ENCODE measurements around the gene MBOAT1.

Gene MBOAT1

DNA sequence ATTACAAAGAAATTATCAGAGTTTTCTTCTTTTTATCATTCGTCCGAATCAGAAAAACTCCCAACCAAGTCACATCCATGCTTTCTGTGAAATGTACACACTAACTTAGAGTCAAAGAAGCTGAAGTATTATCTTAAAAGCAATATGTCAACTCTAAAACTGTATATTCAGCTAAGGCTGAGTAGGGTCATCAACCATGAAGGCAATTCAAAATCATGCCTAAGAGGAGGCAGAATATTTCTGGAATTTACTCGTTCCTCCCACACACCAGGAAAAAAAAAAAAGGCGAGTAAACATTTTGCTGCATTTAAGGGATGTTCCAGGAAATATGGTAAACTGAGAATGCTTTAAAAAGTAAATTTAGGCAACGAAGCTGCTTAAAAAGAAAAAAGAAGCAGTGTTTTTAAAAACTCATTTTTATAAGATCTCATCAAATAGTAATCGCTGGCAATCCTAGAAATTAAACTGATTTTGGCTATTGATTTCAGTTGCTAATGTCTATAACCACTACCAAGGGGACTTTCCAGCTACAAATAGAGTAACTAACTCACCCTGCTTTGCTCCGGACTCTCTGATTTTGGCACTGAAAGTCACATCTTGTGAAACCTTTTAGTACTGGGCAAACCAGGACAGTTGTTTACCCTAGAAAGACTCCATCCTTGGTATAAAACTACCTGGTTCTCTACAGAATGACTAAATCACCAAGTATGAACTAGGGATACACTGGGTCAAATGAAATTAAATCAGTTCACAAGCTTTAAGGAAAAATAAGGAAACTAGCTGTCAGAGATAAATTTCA is 82.8 kb downstream of the MBOAT1 start:
- DNase-seq: no peak

DNA sequence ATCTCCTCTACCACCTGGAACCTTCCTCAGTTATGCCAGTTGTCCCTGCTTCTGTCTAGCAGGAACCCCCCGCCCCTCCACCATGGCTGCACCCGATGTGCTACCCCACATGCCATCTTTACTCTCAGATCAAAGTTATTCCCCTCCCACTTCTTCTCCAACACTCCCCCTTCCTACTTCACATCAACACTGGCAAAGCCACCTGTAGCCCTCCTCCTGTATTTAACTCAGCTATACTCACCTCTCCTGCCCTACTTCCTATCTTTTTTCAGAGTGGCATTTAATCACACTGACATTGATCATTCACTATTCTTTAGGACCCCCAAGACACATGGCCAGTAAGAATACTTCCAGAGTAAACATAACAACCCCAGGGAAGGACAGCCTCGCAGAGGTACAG is 84.3 kb downstream of the MBOAT1 start:
- DNase-seq: no peak

DNA sequence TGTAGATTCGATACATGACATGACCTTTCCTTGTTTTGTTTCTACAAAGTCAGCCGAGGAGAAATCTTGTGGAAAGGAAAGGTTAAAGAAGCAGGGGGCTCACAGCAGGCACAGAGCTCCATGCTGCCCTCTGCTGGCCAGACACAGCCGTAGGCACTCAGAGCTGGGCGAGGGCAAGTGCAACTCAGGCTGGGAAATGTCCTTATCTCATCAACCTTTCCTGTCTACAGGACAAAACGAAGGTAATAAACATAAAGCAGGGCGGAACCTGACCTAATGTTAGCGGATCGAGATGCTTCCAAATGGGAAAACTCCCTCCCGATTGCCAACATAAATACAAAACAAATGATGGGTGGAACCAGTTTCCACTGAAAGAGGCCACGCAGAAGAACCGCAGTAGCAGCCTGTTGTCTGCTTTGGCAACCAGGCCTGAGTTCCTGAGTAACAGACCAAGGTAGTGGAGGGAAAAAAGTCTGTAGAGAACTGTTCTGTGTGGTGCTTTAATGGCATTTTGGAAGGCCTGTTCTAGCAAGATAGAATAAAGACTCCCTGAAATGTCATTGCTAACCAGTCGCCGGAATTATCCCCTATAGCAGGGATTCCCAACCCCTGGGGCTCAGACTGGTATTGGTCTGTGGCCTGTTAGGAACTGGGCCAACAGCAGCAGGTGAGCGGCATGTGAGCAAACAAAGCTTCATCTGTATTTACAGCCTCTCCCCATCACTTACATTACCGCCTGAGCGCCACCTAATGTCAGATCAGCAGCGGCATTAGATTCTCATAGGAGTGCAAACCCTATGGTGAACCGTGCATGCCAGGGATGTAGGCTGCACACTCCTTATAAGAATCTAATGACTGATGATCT is 85.2 kb downstream of the MBOAT1 start:
- DNase-seq: peak; percentile 50

DNA sequence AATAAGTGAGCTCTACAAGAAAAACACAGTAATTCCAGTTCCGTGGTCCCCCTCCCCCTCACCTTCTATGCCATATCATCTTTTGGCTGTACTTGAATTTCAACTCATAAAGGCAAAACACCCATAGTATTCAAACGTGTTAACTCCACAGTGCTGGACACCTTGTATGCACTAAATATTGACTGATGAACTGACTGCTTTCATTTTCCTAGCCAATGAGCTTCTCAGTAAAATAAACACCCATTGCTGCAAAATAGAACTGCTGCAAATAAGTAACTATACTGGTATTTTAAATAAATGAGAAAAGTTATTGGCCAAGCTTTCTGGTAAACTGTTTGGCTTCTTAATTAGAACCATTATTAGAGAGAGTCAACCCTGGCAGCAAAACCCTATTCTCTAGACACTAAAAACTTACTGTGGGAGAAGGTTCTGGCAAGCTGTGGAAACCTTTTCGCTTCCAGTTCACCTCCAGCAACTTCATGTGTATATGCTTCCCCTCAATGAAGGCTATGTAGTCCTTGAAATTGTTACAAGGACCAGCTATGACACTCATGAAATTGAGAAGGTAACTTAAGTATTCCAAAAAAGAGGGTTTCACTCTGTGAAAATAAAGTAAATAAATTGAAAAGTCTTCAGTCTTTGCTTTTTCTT is 86.0 kb downstream of the MBOAT1 start:
- no peak for DNase-seq

DNA sequence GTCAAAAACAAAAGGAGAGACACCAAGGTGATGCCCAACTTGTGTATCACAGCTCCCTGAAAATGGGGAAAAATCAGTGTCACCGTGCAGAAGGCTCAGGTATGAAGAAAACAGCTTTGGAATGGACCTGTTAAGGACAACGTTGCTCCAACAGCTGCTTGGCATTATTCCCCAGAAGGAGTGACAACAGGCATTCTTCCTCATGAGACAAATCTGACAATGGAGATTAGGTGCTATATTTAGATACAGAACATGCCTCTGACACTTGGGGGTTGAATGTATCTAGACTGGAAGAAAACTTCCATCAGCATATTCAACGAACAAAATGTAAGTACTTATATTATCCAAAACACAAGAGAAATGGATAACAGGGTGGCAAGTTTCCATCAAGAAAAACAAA is 87.7 kb downstream of the MBOAT1 start:
- DNase-seq: no peak

DNA sequence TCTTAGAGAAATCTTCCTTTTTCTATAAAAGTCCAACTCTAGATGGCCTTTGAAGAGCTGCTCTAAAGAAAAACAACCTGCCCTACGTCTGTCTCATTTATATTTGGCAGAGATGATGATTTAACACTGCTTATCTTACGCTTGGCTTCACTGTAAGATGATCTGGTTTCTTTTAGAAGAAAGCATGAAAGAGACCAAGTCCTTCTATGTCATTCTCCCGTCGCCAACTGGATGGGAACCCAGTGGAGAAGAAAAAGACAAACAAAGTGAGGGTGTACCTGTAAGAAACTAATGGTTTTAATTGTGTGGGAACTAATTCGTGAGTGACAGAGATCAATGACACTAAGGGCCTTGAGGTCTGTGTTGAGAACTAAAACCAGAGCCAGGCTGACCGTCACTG is 92.8 kb downstream of the MBOAT1 start:
- DNase-seq: no peak

DNA sequence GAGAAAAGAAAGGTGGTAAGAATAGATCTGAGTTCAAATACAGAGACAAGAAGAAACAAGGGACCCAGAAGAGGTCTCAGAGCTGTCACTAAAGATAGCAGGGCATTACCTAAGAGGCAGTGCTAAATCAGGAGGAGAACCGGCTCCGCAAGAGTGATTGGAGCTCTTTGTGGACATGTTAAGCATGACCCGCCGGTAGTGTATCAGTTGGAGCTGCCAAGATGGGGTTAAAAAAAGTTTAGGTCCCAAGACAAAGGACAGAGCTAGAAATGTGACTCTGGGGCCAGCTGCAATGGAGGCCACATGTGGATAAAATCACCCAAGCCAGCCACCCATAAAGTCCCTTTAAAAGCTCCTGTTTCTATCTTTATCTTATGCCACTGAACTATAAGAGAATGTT is 93.4 kb downstream of the MBOAT1 start:
- DNase-seq: no peak

DNA sequence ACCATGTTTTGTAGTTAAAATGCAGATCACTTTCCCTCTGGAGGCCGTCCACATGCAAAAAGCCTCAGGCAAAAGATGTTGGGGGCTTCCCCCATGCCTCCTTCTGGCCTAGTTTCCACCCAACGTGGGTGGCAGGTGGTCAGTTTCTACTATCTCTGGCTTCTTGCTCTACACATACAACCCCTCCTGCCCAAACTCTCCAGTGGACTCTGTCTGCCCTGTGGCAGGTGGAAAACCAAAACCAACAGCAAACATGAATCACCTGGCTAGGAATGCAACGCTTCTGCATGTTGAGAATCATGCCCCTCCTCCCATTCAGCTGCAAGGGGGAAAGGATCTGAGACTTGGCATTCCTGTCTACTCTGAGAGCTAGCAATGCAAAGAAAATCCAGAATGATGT is 94.8 kb downstream of the MBOAT1 start:
- no peak for DNase-seq

DNA sequence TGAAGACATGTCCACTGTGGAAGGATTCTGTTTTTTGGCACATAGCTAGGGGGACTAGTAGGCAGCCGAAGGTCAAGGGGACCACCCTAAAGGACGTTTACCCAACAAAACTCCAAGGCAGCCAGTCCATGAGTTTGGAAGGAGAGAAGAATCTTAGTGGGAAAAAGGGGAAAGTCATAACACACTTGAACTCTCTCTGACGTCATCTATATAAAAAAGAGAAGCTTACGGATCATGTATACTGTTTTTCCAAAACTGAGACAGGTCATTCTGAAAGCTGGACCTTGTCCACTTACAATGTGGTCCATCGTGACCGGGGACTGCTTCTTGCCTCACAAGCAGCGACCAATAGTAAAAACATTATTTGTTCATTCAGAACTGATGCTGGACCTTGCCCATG is 95.5 kb downstream of the MBOAT1 start:
- DNase-seq: no peak

DNA sequence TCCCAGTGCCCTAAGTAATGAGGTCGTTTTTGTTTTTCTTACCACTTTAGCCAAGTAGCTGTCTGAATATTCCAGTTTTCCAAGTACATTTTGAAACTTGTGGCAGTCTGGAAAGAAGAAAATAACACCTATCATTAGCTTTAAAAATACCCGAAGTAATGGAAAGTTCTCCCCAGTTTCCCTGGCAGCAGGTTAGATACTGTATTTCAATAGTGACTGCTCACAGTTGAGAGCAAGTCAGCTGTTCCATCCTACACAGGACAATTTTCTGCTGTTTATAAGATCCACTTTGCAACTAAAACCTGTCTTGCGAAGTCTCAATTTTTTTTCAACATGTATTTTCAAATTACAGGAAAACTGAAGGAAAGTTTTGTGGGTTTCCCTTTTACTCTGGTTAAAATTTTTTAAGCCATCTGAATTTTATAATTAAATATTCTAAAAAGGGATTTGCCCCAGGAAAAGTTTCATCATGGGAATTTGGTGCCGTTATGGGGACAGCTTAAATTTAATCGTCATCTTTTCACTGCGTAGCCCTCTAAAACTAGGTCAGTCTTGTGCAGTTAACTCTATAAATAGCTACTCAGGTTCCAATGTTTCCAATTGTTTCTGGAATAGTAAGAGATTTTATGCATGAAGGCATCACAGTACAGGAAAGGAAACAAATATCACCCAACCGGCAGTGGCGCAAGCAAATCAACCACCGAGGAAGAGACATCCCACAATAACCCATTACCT is 96.9 kb downstream of the MBOAT1 start:
- DNase-seq: no peak

DNA sequence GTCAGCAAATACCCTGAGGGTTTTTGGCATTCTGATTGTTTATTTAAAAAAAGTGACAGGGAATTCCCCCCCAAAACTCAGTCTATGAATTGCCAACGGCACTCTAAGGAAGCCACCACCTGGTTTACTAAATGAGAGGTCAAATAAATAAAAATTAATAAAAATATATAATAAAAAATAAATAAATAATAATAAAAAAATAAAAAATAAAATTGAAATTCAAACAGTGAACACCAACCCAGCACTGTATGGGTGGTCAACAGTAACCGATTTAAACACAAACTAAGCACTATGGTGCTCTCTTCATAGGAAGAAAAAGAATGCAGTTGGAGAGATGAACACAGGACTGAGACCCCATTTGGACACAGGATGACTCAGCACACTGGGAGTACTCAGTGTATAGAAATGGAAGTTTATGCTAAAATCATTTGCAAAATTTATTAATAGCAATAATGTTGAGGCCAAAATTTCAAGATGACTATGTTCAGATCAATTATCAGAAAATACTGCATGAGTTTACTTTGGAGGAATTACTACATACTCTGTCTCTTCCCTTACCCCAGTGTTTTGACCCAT is 98.5 kb downstream of the MBOAT1 start:
- DNase-seq: no peak

DNA sequence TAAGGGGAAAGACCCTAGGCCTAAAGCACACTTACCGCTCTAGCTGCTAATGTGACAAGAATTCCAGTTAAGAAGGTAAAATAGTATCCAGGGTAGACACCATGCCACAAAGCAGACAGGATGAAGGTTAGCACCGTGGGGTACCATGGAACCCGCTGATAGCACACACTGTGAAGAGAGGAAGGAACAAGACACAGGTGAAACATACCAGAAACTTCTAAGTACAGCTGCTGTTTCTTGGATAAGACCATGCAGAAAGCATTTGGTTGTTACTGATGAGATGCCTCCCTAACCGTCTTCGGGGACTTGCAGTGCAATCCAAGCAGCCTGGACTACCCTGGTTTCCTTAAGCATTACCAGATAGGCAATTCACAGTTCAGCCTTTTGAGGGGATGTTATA is 99.4 kb downstream of the MBOAT1 start:
- no peak for DNase-seq

DNA sequence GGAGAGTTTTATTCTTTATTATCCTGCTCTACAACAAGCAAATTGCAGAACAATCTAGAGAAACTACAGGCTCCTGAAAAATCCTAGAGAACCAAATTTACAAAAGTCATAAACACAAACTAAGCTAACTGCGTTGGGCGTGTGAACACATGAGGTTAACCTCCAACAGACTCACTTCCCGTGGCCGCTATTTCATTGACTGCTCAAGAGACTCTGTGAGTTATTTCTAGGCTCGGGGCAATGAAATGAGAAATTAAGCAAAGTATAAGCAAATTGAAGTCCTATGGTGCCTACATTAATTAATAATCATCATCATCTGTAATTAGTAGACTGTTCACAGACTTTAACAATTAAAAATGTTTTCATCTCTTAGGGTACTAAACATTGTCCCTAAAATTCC is 100.0 kb downstream of the MBOAT1 start:
- no peak for DNase-seq

DNA sequence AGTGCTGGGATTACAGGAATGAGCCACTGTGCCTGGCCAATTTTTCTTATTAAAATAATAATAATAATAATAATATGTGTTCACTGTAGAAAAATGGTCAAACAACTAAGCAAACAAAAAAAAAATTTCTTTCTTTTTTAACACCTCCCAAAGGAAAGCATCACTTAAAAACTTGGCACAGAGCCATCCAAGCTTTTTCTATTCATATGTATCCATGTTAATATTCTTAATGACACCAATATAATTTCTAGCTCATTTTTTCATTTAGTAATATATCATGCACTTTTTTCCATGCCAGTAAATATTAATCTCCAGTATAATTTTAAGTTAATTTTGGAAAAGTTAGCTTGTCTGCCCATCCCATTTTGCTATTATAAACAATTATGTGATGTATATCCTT is 101.8 kb downstream of the MBOAT1 start:
- DNase-seq: no peak

DNA sequence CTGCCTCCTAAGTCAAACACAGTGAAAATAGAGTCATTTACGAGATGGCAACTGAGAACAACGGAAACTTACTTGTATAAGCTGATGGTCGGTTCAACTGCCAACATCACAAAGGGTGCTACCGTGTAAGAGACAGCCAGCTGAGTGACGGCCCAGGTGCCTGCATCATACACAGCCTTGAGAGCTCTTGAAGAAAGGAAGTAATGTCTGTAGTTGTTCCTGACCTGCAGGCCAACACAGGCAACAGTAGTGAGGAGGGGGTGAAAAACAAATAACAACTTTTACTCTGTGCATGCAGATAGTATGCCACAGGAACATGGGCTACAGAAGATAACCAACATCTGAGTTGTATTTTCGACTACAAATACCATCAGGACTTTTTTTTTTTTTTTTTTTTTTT is 102.7 kb downstream of the MBOAT1 start:
- no peak for DNase-seq

DNA sequence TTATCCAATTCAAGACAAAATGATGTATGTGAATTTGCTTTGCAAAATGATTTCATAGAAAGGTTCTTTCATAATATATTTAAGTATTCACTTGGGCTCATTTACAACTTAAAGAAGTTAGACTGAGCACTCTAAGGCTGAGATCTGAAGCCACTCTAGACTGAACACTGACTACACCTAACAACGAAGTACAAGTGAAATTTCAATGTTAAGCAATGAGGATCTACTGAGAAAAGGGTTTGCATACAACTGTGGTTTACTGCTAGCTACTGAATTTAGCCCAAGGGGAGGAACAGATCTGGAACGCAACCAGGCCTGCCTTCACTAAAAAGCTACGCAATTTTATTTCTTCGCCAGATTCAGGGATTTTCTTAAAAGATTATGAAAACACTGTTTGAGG is 106.4 kb downstream of the MBOAT1 start:
- DNase-seq: no peak

DNA sequence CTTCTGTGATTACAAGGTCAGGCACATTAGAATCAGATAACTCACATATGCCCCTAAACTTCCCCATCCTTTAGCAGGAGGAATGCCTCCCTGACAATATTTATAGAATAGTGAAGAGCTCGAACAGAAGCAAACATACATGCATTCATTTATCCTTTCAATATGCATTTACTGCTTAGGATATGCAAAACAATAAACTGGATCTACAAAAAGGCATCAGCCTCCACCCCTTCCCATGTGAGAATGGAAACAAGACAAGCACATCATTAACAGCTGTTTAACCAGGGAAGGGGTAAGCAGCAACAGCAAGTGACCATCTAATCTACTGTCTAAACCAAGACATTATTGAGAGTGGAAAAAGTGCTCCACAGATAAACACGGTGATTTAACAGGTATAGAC is 107.6 kb downstream of the MBOAT1 start:
- no peak for DNase-seq

DNA sequence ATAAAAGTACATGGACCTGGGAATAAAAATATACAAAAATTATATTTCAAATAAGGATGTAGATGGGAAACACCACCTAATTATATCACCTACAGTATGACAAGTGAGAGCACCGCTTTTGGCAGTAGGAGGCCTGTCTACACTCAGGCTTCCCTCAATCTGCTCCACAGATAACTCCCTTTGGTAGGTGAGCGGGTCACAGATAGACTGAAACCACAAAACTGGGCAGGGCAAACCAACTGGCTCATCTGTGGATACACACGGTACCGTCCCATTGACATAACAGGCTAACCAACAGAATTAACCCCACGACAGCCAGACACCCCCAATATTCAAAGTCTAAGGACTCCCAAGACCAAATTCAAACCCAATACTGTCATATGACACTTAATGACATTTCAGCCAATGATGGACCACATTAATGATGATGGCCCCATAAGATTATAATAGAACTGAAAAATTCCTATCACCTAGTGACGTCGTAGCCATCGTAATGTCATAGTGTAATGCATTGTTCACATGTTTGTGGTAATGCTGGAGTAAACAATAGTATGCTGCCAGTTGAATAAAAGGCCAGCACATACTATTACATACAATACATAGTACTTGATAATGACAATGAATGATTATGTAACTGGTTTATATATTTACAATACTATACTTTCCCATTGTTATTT is 109.7 kb downstream of the MBOAT1 start:
- no peak for DNase-seq

DNA sequence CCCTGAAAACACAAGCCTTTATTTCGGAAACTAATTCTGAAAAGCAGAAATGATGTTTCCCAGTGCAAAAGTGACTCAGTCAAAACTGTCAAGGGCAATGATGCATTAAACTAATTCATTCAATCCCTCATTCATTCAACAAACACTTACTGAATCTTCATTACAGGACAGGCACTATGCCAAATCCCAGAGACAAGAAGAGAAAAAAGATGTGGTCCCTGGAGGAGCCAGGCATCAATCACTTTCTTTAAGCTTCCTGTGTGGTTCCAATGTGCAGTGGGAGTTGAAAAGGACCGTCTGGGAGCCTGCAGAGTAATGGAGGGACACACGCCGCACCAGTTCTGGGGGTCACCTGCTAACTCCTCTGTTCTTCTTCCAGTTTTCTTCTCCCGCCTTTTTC is 113.1 kb downstream of the MBOAT1 start:
- DNase-seq: no peak

DNA sequence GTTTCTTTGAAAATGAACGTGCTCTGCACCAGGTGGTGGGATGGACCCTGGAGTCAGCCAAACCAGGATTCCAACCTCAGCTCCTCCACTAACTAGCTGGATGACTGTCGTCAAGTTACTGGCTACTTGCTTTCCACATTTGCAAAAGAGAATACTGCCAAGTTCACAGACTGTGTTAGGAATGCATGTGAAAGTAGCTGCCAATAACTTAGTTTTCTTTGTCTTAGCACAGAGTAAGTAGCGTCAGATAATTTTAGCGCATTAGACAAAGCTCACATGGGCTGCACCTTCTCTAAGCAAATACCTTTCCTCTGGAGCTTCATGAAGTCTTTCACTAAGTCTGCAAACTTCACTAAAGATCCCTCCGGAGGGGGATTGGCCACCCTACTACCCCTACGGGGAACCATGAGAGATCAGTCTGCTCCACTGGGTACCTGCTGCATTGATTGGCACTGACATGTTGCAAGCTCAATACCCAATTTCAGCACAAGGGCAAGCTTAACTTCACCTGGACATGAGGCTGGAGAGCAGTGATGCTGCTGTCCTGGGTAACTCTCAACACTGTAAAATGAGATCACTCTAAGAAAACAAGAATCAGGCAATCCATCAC is 113.9 kb downstream of the MBOAT1 start:
- no peak for DNase-seq

DNA sequence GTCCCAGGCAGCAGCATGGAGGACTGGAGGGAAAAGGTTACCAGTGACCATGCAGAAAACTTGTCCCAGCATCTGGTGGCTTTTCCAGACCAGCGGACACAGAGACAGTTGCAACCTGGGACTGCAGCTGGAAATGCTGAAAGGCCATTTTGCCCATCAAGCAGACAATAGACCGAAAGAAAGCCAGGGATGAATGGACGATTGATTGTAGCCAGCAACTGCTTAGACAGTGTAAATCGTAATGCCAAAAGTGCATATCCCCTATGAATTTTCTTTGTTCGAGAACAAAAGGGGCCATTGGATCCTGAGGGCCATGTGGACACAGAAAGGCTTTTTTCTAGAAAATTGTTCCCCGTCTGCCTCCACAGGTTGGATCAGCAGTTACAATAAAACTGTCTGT is 115.7 kb downstream of the MBOAT1 start:
- DNase-seq: no peak

DNA sequence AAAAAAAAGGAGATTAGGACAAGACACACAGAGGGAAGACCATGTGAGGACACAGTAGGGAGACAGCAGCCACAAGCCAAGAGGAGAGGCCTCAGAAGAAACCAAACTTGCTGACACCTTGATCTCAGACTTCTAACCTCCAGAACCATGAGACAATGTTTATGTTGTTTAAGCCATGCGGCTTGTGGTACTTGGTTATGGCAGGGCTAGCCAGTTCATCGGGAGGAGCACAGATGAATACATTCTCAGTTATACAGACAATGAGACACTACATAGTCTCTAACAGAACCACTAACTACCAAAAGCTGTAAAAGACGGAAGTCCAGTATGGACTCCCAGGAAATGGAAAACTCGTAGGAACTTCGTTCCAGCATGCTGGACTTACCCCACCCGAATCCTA is 116.8 kb downstream of the MBOAT1 start:
- DNase-seq: no peak
